ENCODE data around the gene FLVCR2. TPM values are rescaled to one million over a fixed set of nuclear protein-coding genes. Genes with fewer than 3 reads are reported as not detected.

The FLVCR2 gene
- total and polyA plus RNA-seq, 2 experiments from 2014 or later = 1.4 to 3.1 TPM

GRCh38 chr14:75648066-75648838, 69.8 kb downstream of the FLVCR2 start:
- Histone ChIP-seq H3F3A (replicated peaks; ENCODE audit: low read depth) (no peaks in the 10 kb centered on the region), H4K20me1 (replicated peaks; ENCODE audit: insufficient read depth) (0 out of 2 replicates have a peak, but pooled peaks cover 4% of the 10 kb centered on the region), H3K4me2 (no peak overlapping the region), H2AFZ (no peak overlapping the region), H3K4me3 (no peak overlapping the region), H3K27me3 (ENCODE audit: insufficient read depth) (no peaks in the 10 kb centered on the region), H3K27ac (ENCODE audit: low read depth) (no peak overlapping the region), H3K9me2 (ENCODE audit: insufficient read depth) (no peaks in the 10 kb centered on the region), H3K36me3 (ENCODE audit: insufficient read depth) (peaks cover 31% of the 10 kb centered on the region), H3K4me1 (ENCODE audit: insufficient read depth) (no peaks in the 10 kb centered on the region), H3K79me2 (replicated peaks; ENCODE audit: insufficient read depth) (no peaks in the 10 kb centered on the region)
- Mint-ChIP-seq H3K9me3 (no peaks in the 10 kb centered on the region; the same call in 1 of the 3 replicates), H3K27ac (no peak overlapping the region), H3K36me3 (ENCODE audit: low read depth) (peaks cover 42% of the 10 kb centered on the region), H3K4me3 (no peak overlapping the region), H3K4me1 (no peaks in the 10 kb centered on the region), H3K27me3 (ENCODE audit: insufficient read depth, low read depth, poor library complexity) (peaks cover 2% of the 10 kb centered on the region)
- no peak for DNase-seq (ENCODE audit: low spot score)
- no peak for TF ChIP-seq STAT1 (IDR thresholded peaks at IDR 0.05; ENCODE audit: unreplicated experiment)
- TF ChIP-seq CTCF (conservative IDR thresholded peaks at IDR 0.05; ENCODE audit: low read depth in 2 of 2) = no peak
- no peak for TF ChIP-seq ZNF114 (CRISPR knock-in tag; IDR thresholded peaks at IDR 0.05)
- no peak for TF ChIP-seq ZNF331 (CRISPR knock-in tag; IDR thresholded peaks at IDR 0.05; ENCODE audit: low read depth)
- TF ChIP-seq EZH2phosphoT487 (IDR thresholded peaks at IDR 0.05; ENCODE audit: unreplicated experiment) = no peak
- no peak for TF ChIP-seq ZNF462 (CRISPR knock-in tag; IDR thresholded peaks at IDR 0.05)
- TF ChIP-seq POLR2AphosphoS5 (IDR thresholded peaks at IDR 0.05; ENCODE audit: low read depth) = no peak
- no peak for TF ChIP-seq EZH2 (IDR thresholded peaks at IDR 0.05; ENCODE audit: low read depth, unreplicated experiment)
- TF ChIP-seq REST (IDR thresholded peaks at IDR 0.05; ENCODE audit: unreplicated experiment) = no peak
- TF ChIP-seq NANOG (IDR thresholded peaks at IDR 0.05; ENCODE audit: borderline replicate concordance) = no peak
- TF ChIP-seq JUNB (IDR thresholded peaks at IDR 0.05; ENCODE audit: unreplicated experiment) = no peak
- no peak for TF ChIP-seq CREB1 (CRISPR knock-in tag; IDR thresholded peaks at IDR 0.05; ENCODE audit: low read depth)
- TF ChIP-seq ETS1 (IDR thresholded peaks at IDR 0.05) = no peak
- ATAC-seq = no peak
